T-helper 9 cell (primary cell): ENCODE measurements around the gene CETP.
"Not testable (repeated sequence)": the region's sequence is repeated elsewhere in the genome, so short reads cannot be mapped to it uniquely, and the experiment has no call there.

Source experiments
- DNase-seq: peaks from one replicate; pipeline ENCODE4 v3.0.0-alpha.2; 2020

The CETP gene

DNA sequence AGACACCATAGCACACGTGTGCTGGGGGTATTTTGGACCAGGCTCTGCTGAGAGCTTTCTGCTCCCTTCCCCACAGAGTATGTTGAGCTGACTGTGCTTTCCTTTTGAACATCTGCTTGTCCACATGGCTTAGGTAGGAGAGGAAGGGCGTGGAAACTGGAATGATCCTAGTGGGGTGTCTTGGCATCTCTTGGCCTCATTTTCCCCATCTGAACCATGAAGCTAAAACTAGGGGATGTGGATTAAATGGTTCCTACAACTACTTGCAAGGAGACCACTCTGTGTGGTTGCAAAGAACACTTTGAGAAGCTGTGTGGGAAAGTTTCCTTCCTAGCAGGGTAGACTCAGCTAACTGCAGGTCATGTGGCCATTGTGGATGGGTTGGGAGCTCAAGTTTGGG lies 20.9 kb downstream of the CETP start:
- DNase-seq = no peak

DNA sequence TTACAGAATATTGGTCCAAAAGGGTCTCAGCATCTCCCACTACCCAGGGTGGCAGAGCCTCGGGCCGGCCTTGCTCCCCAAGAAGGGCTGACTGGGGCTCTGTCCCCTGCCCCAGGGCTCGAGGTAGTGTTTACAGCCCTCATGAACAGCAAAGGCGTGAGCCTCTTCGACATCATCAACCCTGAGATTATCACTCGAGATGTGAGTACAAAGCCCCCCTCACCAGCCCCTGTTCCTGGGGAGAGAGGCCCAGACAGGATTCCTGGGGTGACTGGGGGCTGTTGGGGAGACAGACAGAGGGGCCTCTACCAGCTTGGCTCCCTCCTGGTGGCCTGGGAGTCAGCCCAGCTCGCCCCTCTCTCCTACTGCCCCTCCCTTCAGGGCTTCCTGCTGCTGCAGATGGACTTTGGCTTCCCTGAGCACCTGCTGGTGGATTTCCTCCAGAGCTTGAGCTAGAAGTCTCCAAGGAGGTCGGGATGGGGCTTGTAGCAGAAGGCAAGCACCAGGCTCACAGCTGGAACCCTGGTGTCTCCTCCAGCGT lies 21.5 kb downstream of the CETP start:
- DNase-seq = no peak

DNA sequence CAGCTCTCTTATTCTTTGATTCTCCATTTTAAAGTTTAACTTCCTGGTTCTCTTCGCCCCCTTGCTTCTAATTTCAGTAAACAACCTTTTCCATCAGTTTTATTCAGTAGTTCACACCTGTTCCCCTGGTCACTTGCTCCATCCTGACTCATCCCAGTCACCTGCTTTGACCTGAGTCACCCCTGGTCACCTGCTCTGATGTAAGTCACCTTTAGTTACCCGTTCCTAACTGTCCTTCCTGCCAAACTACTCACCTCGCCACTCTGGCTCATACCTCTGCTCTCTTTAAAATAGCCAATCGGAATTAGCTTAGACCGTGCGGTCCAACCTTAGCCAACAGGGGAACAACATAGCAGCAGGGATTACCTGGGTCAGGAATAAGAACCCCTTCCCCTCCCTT lies 22.9 kb downstream of the CETP start:
- DNase-seq = no peak

DNA sequence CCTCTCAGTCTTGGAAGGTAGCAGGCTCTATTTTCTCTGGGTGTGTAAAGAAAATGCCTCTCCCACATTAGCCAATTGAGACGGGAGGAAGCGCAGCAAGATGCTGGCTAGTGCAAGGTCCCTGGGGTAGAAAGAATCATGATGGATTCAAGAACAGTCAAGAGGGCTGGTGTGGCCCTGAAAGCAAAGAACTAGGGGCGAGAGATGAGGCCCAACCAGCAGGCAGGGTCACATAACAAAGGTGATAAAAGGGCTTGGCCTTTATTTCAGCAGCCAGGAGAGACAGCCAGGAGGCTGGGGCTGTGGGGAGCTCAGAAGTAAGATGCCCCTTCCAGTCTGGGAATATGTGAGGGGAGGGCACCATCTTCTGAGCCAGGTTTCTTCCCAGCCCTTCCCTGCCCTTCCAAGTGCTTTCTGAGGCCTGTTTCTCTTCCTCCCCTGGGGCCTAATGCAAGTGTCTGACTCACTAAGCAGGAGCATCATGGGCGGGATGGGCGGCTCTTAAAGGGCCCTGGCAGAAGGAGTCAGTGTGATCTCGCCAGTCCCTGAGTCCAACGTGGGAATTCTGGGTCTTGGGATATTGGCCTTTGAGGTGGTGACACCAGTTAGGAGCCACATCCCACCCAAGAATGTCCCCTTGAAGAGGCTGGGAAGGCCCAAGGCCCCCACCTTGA lies 23.7 kb downstream of the CETP start:
- DNase-seq = no peak

DNA sequence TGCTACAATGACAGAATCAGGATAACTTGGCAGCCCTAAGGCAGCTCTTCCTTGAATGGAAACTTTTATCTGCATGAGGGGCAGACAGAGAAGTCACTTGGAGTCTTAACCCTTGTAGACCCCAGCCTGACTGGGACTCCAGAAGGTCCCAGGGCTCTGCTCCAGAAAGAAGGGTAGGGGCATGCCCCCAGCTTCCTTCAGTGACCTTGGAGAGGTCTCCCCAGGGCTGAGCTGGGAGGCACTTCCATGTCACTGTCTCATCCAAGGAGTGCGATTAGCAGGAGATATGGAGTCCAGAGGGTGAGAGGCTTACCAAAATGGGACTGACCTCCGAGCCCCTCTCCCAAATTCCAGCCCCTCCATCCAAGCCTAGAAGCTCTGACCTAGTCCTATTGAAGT lies 24.2 kb downstream of the CETP start:
- no peak for DNase-seq

DNA sequence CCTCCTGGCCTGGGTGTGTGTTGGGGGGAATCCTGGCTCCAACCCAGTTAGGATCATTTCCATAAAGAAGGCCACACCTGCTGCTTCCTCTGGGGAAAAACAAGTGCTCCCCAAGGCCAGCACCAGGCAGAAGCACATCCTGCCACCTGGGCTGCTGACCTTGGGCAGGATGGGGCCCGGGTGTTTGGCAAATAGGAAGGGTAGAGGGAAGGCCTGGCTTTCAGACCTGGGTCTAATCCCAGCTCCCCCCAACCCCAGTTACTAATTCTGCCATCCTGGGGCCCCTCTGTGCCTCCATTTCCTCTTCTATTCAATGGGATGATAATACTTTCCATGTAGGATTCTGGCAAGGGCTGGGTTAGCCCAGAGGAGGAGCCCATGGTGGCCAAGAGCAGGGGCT lies 24.6 kb downstream of the CETP start:
- DNase-seq = no peak

DNA sequence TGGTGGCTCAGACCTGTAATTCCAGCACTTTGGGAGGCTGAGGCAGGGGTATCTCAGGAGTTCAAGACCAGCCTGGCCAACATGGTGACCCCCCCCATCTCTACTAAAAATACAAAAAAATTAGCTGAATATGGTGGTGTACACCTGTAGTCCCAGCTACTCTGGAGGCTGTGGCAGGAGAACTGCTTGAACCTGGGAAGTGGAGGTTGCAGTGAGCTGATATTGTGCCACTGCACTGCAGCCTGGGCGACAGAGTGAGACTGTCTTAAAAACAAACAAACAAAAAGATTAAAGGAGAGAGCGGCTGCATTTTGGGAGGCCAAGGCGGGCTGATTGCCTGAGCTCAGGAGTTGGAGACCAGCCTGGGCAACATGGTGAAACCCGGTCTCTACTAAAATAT lies 25.2 kb downstream of the CETP start:
- not testable (repeated sequence) for DNase-seq

DNA sequence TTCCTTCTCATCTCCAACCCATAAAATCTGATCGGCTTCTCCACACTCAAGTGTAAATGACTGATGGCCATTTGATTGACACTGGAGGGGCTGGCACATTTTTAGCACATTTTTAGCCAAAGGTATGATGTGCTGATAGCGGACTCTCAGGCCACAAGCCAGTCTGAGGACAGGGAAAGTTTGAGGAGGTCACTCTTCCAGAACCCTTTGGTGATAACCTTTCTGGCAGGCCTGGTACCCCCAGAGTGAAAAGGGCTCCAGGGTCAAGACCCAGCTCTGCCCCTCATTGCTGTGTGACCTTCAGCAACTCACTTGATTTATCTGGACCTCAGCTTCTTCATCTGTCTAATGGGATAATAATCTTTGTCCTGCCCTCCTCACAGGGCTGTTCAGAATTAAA lies 25.9 kb downstream of the CETP start:
- no peak for DNase-seq

DNA sequence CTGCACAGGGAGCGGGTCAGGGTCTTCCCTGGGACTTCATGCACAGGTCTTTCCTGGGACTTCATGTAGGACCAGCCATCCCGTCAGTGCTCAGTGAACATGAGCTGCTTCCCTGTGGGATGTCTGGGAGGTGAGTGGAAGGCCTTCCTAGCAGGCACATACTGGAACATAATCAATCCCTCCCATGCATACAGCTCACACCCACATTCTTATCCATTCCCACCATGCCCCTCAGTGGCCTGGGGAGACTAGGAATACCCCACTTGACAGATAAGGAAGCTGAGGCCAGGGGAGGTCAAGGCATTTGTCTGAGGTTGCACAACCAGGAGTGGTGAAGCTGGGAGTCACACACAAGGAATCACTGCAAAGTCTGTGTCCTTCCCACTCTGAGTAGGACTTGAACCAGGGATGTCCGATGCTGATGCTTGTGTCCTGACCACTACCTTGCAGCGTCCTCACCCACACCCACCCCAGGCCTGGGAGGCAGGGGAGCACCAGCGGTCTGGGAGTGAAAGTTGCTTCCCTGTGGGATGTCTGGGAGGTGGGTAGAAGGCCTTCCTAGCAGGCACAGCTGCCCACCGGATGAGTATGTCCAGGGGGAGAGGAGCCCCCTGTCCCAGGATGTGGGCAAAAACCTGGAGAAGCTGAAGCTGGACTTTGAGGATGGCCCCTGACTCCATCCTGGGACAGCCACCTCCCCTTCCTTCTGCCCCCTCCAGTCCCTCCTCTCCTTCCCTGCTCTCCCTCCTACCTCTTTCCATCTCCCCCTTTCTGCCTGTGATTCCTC lies 26.6 kb downstream of the CETP start:
- no peak for DNase-seq

DNA sequence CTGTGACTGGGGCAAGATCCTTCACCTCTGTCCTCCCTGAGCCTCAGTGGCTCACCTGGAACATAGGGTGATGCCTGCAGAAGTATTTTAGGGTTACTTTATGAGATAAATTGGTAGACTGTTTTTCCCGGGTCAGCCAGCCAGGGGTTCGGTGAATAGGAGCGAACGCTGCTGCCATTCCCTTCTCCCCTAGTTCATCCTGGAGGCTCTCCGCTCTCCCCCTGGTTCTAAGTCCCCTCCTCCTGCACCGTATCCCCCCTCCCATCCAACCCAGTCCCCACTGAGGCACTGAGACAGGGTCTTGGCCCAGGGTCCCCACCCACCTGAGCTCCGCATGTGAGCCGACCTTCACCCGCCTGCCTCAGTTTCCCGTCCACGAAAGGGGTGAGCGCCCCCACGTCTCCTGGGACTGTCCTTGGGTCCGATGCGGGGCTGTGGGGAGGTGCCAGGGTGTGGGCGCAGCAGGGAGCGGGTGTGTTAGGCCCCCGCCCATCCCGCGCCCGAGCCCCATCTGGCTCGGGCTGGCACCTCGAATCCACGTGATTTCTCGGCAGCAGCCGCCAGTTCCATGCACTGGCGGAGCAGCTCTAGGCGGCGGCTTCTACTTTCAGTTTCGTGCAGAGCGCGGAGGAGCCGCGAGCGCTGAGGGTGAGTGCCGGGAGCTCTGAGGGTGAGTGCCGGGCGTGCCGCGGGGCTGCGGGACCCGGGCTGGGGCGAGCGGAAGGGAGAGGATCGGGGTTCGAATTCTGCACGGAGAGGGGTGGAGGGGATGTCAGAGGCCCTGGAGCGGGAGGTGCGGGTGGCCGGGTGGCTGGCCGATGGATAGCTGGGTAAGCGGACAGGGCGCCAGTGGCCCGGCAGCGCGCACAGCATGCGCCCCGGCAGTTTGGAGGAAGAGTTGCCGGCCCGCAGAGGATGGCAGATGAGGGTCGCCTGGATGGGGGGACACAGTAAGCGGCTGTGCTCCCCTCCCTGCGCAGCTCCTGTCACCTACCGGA lies 27.5 kb downstream of the CETP start, which contains the start of gene NLRC5:
TSS of gene NLRC5 (plus strand) at position 610 of the 998 bp plus-strand sequence. CDS start 31,156 bp downstream, outside the sequence.
- DNase-seq = peak; percentile 81

DNA sequence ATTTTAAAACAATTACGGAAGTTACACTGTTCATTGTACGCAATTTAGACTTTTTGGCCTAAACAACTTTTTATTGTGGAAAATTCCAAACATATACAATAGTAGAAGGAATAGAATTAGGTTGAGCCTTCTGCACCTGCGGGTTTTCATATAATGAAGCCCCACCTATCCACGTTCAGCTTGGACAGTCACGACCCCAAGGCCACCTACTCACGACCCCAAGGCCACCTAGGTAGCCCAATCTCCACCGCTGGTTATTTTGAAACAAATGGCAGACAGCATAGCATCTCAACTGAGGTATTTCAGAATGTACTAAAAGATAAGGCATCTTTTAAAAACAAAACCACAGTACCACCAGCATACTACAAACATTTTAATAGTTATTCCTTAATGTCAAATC lies 28.2 kb downstream of the CETP start:
- no peak for DNase-seq

DNA sequence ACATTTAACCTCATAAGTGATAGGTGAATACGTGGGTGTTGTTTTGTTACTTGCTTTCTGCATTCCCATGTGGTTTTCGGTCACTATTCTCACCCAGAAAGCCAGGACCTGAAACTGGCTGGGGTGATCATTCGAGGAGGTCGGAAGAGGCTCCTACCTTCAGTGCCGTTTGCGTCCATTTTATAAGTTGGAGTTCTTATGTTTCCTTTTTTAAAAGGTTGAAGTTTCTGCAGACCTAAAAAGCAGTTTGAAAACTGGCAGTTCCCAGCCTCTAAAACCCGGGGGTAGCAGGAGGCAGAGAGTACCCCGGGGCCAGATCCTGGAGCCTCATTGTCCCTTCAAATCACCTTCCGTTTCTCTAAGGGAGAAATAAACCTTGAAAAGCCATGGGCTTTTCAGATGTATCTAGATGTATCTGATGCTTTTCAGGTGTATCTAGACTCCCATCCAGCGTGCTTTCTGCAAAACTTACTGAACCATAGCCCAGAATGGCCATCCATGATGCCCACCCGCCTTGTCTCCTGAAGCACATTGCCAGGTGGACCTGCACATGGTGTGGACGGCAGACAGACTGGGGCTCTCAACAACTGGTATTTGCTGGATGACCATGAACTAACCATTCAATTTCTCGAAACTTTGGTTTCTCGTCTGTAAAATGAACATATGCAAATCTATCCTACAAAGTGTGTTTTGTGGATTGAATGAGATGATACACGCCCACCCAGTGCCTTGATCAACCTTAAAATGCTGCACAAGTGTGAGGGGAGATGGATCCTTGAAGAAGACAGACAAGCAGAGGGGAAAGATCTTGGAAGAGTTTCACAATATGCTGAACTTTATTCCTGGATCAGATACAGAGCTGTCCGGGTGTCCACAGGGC lies 28.9 kb downstream of the CETP start:
- DNase-seq = no peak

DNA sequence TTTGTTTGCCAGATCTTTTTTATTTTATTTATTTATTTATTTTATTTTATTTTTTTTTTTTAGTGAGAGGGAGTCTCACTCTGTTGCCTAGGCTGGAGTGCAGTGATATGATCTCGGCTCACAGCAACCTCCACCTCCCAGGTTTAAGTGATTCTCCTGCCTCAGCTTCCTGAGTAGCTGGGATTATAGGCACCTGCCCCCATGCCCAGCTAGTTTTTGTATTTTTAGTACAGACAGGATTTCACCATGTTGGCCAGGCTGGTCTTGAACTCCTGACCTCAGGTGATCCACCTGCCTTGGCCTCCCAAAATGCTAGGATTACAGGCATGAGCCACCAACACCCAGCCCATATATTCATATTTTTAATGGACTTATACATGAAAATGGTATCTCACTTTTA lies 30.7 kb downstream of the CETP start:
- DNase-seq = not testable (repeated sequence)

DNA sequence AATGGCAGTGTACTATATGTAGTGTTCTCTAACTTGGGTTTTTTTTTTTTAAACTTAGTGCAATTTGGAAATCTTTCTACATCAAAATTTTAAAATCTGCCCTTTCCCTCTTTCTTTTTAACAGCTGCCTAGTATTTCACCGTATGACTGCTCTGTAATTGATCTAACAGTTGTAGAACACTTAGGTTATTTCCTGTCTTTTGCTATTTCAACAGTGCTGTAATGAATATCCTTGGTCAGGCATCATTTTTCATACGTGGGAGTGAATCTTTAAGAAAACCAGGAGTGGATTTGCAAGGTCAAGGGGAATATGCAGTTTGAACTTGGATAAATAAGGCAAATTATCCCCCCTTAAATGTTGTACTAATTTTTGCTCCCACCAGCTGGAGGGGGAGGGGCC lies 31.5 kb downstream of the CETP start:
- DNase-seq = no peak

DNA sequence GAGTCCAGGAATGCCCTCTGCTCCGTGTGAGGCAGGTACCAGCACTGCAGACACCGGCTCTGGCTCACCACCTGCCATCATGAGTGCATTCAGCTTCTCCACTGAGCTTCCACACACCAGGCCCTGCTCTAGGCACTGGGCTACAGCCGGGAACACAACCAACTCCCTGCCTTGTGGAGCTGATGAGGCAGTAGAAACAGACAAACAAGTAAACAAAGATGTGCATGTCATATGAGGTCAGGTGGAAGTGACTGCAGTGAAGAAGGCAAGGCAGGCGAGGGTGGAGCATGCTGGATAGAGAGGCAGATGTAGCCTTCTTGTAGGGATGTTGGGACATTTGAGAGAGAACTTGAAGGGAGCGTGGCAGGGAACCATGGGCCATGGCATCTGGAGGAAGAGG lies 32.6 kb downstream of the CETP start:
- no peak for DNase-seq

DNA sequence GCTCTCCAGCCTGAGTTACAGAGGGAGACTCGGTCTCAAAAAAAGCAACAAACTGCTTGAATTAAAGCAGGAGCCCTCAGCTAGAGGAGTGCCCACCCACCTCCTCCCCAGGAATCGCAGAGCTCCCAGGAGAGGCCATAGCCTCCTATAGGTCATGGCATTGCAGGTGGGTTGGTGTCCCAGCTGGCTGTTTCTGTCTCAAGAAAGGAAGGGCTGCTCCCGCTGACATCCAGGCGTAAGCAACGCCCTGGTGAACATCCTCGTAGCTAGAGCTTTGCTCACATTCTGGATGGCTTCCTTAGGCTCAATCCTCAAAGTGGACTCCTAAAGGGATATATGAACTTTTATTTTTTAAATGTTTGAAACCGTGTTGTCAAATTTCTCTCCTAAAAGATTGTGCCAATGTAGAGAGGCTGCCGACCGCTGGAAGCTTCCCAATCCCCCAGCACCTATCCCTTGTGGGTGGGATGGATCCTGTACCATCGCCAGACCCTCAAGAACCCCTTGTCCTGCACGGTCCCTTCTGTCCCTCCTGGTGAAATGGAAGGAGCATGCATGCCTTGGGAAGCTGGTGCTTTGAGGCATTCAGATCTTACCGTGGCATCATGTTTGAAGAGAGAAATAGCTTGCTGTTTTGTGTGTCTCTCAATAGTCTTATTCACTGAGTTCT lies 33.5 kb downstream of the CETP start:
- DNase-seq = no peak

DNA sequence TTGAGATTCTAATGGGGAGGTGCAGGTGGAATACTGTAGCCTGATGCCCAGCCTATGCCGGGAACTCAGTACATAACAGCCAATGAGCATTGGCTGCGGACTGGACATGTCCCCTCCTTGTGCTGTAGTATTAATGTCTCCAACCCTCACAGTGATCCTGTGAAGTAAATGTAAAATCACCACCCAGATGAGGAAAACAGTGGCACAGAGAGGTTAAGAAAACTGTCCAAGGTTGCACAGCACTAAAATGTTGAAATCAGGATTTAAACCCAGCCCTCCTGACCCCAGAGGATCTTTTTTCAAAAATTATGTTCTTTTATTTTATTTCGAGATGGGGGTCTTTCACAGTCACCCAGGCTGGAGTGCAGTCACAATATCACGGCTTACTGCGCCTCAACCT lies 35.5 kb downstream of the CETP start:
- no peak for DNase-seq

DNA sequence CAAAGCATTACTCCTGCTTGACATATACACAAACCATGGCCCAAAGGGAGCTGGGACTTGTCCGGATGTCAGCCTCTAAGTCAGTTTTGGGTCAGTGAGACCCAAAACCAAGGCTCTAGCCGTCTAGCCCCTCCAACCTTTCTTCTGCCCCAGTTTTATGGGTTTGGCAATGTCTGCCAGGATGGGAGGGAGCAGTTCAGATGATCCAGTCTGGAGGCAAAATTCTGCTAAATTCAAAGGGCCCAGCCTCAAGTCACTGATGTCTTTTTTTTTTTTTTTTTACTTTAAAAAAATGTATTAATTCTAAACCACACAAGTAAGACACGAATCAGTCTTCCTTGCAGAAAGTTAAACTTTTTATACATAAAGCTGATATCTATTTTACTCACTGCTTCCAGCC lies 36.2 kb downstream of the CETP start:
- no peak for DNase-seq

DNA sequence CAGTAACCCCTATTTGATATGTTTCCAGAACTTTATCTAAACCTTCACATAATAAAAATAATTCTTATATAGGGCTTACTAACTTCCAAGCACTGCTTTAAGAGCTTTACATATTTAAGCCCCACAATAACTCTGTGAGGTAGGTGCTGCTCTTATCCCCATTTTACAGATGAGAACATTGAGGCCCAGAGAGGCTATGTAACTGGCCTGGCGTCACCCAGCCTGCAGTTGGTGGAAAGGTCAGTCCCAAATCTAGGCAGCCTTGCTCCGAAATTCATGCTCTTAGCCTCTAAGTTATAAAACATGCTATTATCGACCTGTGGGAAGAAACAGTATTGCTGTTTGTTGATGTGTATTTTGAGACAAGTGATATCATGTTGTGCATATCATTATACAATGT lies 36.6 kb downstream of the CETP start:
- DNase-seq = no peak

DNA sequence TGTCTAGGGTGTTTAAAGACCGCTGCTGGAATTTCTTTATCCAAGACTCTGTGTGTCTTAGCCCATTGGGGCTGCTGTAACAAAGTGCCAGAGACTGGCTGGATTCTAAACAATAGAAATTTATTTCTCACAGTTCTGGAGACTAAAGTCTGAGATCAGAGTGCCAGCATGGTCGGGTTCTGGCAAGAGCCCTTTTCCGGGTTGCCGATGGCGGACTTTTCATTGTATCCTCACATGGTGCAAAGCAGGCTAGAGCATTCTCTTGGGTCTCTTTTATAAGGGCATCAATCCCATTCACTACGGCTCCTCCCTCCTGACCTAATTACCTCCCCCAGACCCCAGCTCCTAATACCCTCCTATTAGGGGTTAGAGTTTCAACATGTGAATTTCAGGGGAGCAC lies 37.1 kb downstream of the CETP start:
- no peak for DNase-seq
